ENCODE results near the gene PCSK7. TPM values are rescaled to one million over a fixed set of nuclear protein-coding genes. Genes with fewer than 3 reads are reported as not detected.
"Not testable (repeated sequence)": the region's sequence is repeated elsewhere in the genome, so short reads cannot be mapped to it uniquely, and the experiment has no call there.

The PCSK7 gene
- total RNA-seq = 100 to 1,000 TPM in 2 of 6 donors, 10 to 100 TPM in 4; 45.0 to 138 (median 63.8) TPM

GRCh38 chr11:117231842-117232091 is at the start of gene PCSK7:
Gene PCSK7, minus strand, starts transcription at chr11:117232073. Its CDS starts 2,229 bp downstream, at chr11:117229844.
- TF ChIP-seq POLR2A (IDR thresholded peaks at IDR 0.05) (no peak), POLR2AphosphoS5 (IDR thresholded peaks at IDR 0.05) (peak in 1 of 2 donors; percentile 51)
- ATAC-seq (ENCODE audit: low FRiP score in 2 of 2) (peak in 1 of 2 donors; percentile 53), DNase-seq (peak in 1 of 2 donors; percentile 78)
- Histone ChIP-seq H3K36me3 (peaks cover 7 to 34% (median 27%) of the 10 kb centered on the region in 4 donors), H3K27ac (peak within 1 kb of the TSS; percentile 93 to 97 (median 94)), H3K4me1 (peaks cover 21 to 38% (median 25%) of the 10 kb centered on the region in 4 donors), H3K4me3 (peak within 1 kb of the TSS; percentile 75 to 98 (median 92)), H3K9me3 (no peaks in the 10 kb centered on the region), H3K27me3 (no peaks in the 10 kb centered on the region)
- WGBS, 2 donors = 0% methylated on average over 3 of the region's 13 CpGs

- Histone ChIP-seq H3K27me3 (no peaks in the 10 kb centered on the region), H3K4me3 (no peak overlapping the region), H3K9me3 (no peaks in the 10 kb centered on the region), H3K36me3 (peaks cover 0 to 59% (median 37%) of the 10 kb centered on the region in 4 donors), H3K4me1 (no peaks in the 10 kb centered on the region), H3K27ac (no peak overlapping the region)
- 93 to 97% methylated on average over 6 of the region's 6 CpGs for WGBS, 2 donors
- no peak for TF ChIP-seq EP300 (IDR thresholded peaks at IDR 0.05)
- TF ChIP-seq CTCF (IDR thresholded peaks at IDR 0.05) = no peak
- TF ChIP-seq POLR2AphosphoS5 (IDR thresholded peaks at IDR 0.05) = no peak
- no peak for TF ChIP-seq POLR2A (IDR thresholded peaks at IDR 0.05)
- ATAC-seq (ENCODE audit: low FRiP score in 2 of 2) (peak; percentile 44 to 92), DNase-seq (no peak)
These were observed 49.3 kb upstream of the PCSK7 start for GRCh38 chr11:117281159-117281558.

- ATAC-seq (ENCODE audit: low FRiP score in 2 of 2) = no peak
- Histone ChIP-seq H3K36me3 (peaks cover 0 to 48% (median 32%) of the 10 kb centered on the region in 4 donors), H3K27ac (peak overlapping the region in 1 of 4 donors; percentile 17)
These were observed 48.0 kb upstream of the PCSK7 start for GRCh38 chr11:117279711-117280376.

GRCh38 chr11:117278347-117278746 is 46.5 kb upstream of the PCSK7 start:
- no peaks in the 10 kb centered on the region for H3K4me1 ChIP-seq
- no peak overlapping the region for H3K4me3 ChIP-seq
- TF ChIP-seq POLR2A (IDR thresholded peaks at IDR 0.05) (no peak), EP300 (IDR thresholded peaks at IDR 0.05) (no peak), CTCF (IDR thresholded peaks at IDR 0.05) (no peak), POLR2AphosphoS5 (IDR thresholded peaks at IDR 0.05) (no peak)
- H3K27ac ChIP-seq = no peak overlapping the region
- ATAC-seq (ENCODE audit: low FRiP score in 2 of 2) = no peak
- H3K36me3 ChIP-seq = peaks cover 0 to 33% (median 25%) of the 10 kb centered on the region in 4 donors
- no peaks in the 10 kb centered on the region for H3K9me3 ChIP-seq
- WGBS, 2 donors = 90 to 96% methylated on average over 2 of the region's 2 CpGs
- DNase-seq = no peak
- H3K27me3 ChIP-seq = no peaks in the 10 kb centered on the region

More at GRCh38 chr11:117279711-117280376, 48.0 kb upstream of the PCSK7 start:
- H3K4me3 ChIP-seq = no peak overlapping the region
- DNase-seq = no peak
- TF ChIP-seq EP300 (IDR thresholded peaks at IDR 0.05) (no peak), POLR2AphosphoS5 (IDR thresholded peaks at IDR 0.05) (no peak), POLR2A (IDR thresholded peaks at IDR 0.05) (no peak), CTCF (IDR thresholded peaks at IDR 0.05) (no peak)
- no peaks in the 10 kb centered on the region for H3K9me3 ChIP-seq
- H3K4me1 ChIP-seq = no peaks in the 10 kb centered on the region
- no peaks in the 10 kb centered on the region for H3K27me3 ChIP-seq
- 69% methylated on average over 4 of the region's 4 CpGs for WGBS, 2 donors

GRCh38 chr11:117273550-117274289 is 41.8 kb upstream of the PCSK7 start:
- Histone ChIP-seq H3K36me3 (peaks cover 0 to 7% (median 2%) of the 10 kb centered on the region in 4 donors), H3K27me3 (no peaks in the 10 kb centered on the region), H3K4me1 (no peaks in the 10 kb centered on the region), H3K4me3 (no peak overlapping the region), H3K27ac (no peak overlapping the region), H3K9me3 (no peaks in the 10 kb centered on the region)
- WGBS, 2 donors = 79 to 84% methylated on average over 9 of the region's 9 CpGs
- ATAC-seq (ENCODE audit: low FRiP score in 2 of 2) (peak in 1 of 2 donors; percentile 53), DNase-seq (no peak)
- TF ChIP-seq POLR2A (IDR thresholded peaks at IDR 0.05) = no peak

GRCh38 chr11:117272175-117272574 is 40.3 kb upstream of the PCSK7 start:
- H3K27ac ChIP-seq; DNase-seq; H3K4me1 ChIP-seq; H3K9me3 ChIP-seq; H3K36me3 ChIP-seq; H3K4me3 ChIP-seq; ATAC-seq (ENCODE audit: low FRiP score in 2 of 2); H3K27me3 ChIP-seq: not testable (repeated sequence)
- 96 to 98% methylated on average over 5 of the region's 5 CpGs for WGBS, 2 donors
